ENCODE data around the gene ATG2A. TPM values are rescaled to one million over a fixed set of nuclear protein-coding genes. Genes with fewer than 3 reads are reported as not detected.

The ATG2A gene
- total RNA-seq, 1 donor, result 25.7 TPM

GRCh38 chr11:64929625-64930024, 12.6 kb upstream of the ATG2A start:
- H3K4me3 ChIP-seq (ENCODE audit: insufficient read depth, low read length), result no peak overlapping the region
- H3K9me3 ChIP-seq (ENCODE audit: low read depth, low read length), result no peaks in the 10 kb centered on the region
- no peaks in the 10 kb centered on the region for H4K20me1 ChIP-seq (ENCODE audit: insufficient read depth, low read length)
- peaks cover 49% of the 10 kb centered on the region for H3K36me3 ChIP-seq (ENCODE audit: insufficient read depth, low read length)
- TF ChIP-seq, protein P1, sequence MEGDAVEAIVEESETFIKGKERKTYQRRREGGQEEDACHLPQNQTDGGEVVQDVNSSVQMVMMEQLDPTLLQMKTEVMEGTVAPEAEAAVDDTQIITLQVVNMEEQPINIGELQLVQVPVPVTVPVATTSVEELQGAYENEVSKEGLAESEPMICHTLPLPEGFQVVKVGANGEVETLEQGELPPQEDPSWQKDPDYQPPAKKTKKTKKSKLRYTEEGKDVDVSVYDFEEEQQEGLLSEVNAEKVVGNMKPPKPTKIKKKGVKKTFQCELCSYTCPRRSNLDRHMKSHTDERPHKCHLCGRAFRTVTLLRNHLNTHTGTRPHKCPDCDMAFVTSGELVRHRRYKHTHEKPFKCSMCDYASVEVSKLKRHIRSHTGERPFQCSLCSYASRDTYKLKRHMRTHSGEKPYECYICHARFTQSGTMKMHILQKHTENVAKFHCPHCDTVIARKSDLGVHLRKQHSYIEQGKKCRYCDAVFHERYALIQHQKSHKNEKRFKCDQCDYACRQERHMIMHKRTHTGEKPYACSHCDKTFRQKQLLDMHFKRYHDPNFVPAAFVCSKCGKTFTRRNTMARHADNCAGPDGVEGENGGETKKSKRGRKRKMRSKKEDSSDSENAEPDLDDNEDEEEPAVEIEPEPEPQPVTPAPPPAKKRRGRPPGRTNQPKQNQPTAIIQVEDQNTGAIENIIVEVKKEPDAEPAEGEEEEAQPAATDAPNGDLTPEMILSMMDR (IDR thresholded peaks at IDR 0.05; ENCODE audit: extremely low read depth, low read depth, low read length), result no peak
- no peaks in the 10 kb centered on the region for H3K4me1 ChIP-seq (ENCODE audit: insufficient read depth, low read length)
- H3K79me2 ChIP-seq (ENCODE audit: insufficient read depth, low read length), result peaks cover 19% of the 10 kb centered on the region
- DNase-seq (ENCODE audit: insufficient read length, low spot score, missing footprints), result peak; percentile 63
- H3K4me2 ChIP-seq (ENCODE audit: insufficient read depth, low read length), result no peak overlapping the region
- no peak overlapping the region for H3K27ac ChIP-seq (ENCODE audit: low read depth, low read length)
- H3K27me3 ChIP-seq (ENCODE audit: insufficient read depth, low read length), result no peaks in the 10 kb centered on the region
- no peak overlapping the region for H2AFZ ChIP-seq (ENCODE audit: low read length)

DNA sequence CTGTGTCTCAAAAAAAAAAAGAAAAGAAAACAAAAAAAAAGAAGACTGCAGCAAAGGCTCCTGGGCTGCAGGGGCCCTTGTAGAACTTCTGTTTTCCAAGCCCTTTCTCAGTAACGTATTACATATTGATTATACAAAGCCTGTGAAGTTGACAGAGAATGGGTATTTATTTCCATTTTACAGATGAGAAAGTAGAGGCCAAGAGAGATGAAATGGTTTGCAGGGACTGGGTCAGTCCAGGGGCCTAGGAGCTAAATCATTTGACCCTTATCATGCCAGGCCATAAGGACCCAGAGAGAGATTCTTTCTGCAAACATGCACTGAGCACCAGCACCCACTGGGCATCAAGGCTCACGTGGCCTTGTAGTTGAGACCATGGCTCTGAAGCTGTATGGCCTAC, 11.9 kb upstream of the ATG2A start:
- no peak overlapping the region for H3K27ac ChIP-seq (ENCODE audit: low read depth, low read length)
- no peaks in the 10 kb centered on the region for H4K20me1 ChIP-seq (ENCODE audit: insufficient read depth, low read length)
- H3K36me3 ChIP-seq (ENCODE audit: insufficient read depth, low read length), result peaks cover 49% of the 10 kb centered on the region
- peaks cover 20% of the 10 kb centered on the region for H3K79me2 ChIP-seq (ENCODE audit: insufficient read depth, low read length)
- no peaks in the 10 kb centered on the region for H3K9me3 ChIP-seq (ENCODE audit: low read depth, low read length)
- H3K4me2 ChIP-seq (ENCODE audit: insufficient read depth, low read length), result no peak overlapping the region
- peaks cover 3% of the 10 kb centered on the region for H3K4me1 ChIP-seq (ENCODE audit: insufficient read depth, low read length)
- TF ChIP-seq, protein P1 (IDR thresholded peaks at IDR 0.05; ENCODE audit: extremely low read depth, low read depth, low read length), result no peak
- no peaks in the 10 kb centered on the region for H3K27me3 ChIP-seq (ENCODE audit: insufficient read depth, low read length)
- no peak overlapping the region for H3K4me3 ChIP-seq (ENCODE audit: insufficient read depth, low read length)
- no peak overlapping the region for H2AFZ ChIP-seq (ENCODE audit: low read length)
- DNase-seq (ENCODE audit: insufficient read length, low spot score, missing footprints), result peak; percentile 74

DNA sequence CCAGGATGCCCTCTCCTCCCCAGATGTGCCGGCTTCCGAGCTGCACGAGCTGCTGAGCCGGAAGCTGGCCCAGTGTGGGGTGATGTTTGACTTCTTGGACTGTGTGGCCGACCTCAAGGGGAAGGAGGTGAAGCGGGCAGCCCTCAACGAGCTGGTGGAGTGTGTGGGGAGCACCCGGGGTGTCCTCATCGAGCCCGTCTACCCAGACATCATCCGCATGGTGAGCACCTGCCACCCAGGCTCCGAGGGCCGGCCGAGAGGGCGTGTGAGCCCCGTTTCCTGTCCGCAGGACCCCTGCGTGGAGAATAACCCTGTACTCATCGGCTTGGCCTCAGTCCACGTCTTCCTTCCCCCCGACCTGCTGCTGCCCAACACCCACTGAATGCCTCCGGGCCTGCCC, 9.7 kb upstream of the ATG2A start:
- Histone ChIP-seq H3K27me3 (ENCODE audit: insufficient read depth, low read length) (no peaks in the 10 kb centered on the region), H3K9me3 (ENCODE audit: low read depth, low read length) (no peaks in the 10 kb centered on the region), H4K20me1 (ENCODE audit: insufficient read depth, low read length) (no peaks in the 10 kb centered on the region), H3K36me3 (ENCODE audit: insufficient read depth, low read length) (peaks cover 27% of the 10 kb centered on the region), H3K4me1 (ENCODE audit: insufficient read depth, low read length) (peaks cover 9% of the 10 kb centered on the region), H3K4me2 (ENCODE audit: insufficient read depth, low read length) (no peak overlapping the region), H3K4me3 (ENCODE audit: insufficient read depth, low read length) (no peak overlapping the region), H3K79me2 (ENCODE audit: insufficient read depth, low read length) (peaks cover 20% of the 10 kb centered on the region), H2AFZ (ENCODE audit: low read length) (no peak overlapping the region), H3K27ac (ENCODE audit: low read depth, low read length) (no peak overlapping the region)
- TF ChIP-seq, protein P1 (IDR thresholded peaks at IDR 0.05; ENCODE audit: extremely low read depth, low read depth, low read length), result no peak
- peak; percentile 49 for DNase-seq (ENCODE audit: insufficient read length, low spot score, missing footprints)

- Histone ChIP-seq H3K27ac (ENCODE audit: low read depth, low read length) (no peak overlapping the region), H3K4me2 (ENCODE audit: insufficient read depth, low read length) (peak overlapping the region; percentile 96), H3K9me3 (ENCODE audit: low read depth, low read length) (no peaks in the 10 kb centered on the region), H3K27me3 (ENCODE audit: insufficient read depth, low read length) (no peaks in the 10 kb centered on the region), H3K79me2 (ENCODE audit: insufficient read depth, low read length) (peaks cover 20% of the 10 kb centered on the region), H2AFZ (ENCODE audit: low read length) (no peak overlapping the region), H3K4me3 (ENCODE audit: insufficient read depth, low read length) (peak overlapping the region; percentile 97), H3K36me3 (ENCODE audit: insufficient read depth, low read length) (peaks cover 18% of the 10 kb centered on the region), H4K20me1 (ENCODE audit: insufficient read depth, low read length) (no peaks in the 10 kb centered on the region), H3K4me1 (ENCODE audit: insufficient read depth, low read length) (peaks cover 9% of the 10 kb centered on the region)
- TF ChIP-seq, protein P1 (IDR thresholded peaks at IDR 0.05; ENCODE audit: extremely low read depth, low read depth, low read length), result no peak
- DNase-seq (ENCODE audit: insufficient read length, low spot score, missing footprints), result peak; percentile 72
Observed at GRCh38 chr11:64925536-64926436, 8.8 kb upstream of the ATG2A start.
